NCI-H1930 (cell line): ENCODE results near the gene RSRC1.
"Not testable (repeated sequence)": the region's sequence is repeated elsewhere in the genome, so short reads cannot be mapped to it uniquely, and the experiment has no call there.

Experiments
- DNase-seq, 2 experiments: peaks; one replicate each; lab custom pipeline; 2025; lab: John Stamatoyannopoulos, UW

RSRC1 gene

DNA sequence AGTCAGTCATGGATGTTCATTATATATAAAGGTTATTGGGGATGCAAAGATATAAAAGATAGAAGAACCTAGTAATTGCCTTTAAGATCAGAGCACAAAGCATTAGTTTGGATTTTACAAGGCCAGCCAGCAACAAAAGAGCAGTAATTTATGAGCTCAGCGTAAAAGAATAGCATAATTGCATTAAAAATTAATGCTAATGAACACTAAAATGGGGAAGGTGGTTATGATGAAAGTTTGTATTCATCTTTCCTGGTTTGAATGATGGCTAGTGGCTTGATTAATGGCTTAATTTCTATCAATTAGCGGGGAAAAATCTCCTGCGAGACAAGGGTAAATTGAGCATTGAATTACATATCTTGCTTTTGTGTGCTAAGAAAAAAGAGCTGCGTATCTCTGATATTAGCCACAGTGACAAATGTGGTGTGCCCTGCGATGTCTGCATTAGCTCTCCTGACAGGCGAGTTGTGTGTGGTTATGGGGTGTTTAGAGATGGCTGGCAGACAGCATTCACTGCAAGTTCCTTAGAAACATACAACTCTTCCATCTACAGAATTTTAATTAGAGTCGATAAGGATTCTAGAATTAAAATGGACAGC, 418.3 kb downstream of the RSRC1 start:
- DNase-seq, result no peak

DNA sequence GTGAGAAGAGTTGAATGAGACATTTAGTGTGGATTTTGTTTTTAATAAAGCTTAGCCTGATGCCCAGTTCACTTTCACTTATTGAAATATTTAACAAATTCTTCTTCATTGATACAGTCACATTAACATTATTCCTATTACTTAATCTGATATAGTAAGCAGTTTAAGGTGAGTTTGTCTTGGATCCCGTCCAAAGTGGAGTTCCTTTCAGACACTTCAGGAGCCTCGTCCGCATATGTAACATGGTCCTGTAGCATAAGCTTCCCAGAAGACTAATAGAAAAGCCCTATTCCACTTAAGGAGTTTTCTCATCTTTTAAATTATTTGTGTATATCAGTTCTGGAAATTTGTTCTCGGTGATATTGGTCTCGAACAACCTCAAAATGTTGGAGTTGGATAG, 421.4 kb downstream of the RSRC1 start:
- DNase-seq, result no peak

DNA sequence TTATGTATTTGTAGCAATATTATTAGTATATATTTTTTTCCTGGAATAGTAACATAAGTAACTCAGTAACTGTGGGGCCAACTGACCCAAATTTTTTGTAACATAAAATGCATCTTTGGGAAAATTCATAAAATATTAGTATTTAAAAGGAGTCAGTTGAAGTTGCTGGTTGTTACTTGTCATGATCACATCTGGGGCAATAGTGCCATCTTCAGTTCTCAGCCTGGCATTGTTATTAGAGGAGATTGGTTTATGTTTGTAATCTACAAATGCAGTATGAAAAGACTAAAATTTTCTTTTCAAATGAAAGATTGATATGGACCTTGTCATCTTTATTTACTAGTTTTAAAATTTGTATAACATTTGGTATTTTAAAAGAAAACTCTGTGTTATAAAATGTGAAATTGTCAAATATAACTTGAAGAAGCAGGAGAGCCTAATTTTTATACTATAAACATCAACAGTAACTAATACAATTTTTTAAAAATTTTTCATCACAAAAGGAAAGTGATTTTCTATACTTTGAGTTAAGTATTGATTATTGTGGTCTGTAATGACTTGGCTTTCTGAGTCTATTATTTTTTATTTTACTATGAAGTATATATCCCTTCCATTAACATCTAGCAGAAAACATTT, 422.3 kb downstream of the RSRC1 start:
- DNase-seq, result peak in 1 of 2 experiments; percentile 17

DNA sequence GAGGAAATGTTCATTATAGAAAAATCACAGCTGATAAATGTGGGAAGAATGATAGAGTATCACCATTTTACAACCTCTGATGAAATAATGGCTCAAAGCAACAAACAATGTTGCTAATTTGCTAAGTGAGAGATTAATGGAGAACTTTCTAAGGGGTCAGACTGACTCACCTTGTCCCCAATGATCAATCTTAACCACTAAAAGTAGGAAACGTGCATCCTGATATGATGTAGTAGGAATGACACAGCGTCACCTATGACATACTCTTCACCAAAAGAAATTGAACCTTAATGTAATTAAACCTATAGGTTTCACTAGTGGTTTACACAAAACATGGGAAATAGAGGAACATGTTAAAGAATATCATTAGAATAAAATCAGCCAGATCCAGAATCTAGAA, 426.0 kb downstream of the RSRC1 start:
- no peak for DNase-seq

DNA sequence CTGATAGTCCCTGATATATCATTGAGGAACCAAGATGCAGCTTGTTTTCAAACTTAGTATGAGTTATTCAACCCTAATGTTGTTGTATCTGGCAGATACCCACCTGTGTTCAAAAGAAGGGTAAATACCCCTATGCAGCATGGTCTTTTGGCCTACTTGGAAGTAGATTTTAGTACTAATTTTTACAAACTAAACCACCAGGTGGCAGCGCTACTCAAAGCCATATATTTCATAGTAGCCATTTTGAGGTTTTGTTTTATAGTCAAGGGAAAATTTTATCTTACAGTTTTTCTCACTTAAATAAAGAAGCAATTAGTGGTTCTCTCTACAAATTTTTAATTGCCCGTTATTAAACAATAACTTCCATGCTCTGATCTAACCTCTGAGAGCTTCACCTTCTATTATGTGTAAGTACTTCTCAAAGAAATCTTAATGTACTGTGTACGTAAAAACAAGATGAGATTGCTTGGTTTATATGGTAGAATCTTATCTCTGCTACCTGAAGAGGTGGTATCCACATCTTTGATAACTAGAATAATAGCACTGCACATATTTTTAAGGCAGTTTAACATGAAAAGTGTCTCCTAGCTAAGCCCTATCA, 429.6 kb downstream of the RSRC1 start:
- DNase-seq, result peak; percentile 16 to 25

DNA sequence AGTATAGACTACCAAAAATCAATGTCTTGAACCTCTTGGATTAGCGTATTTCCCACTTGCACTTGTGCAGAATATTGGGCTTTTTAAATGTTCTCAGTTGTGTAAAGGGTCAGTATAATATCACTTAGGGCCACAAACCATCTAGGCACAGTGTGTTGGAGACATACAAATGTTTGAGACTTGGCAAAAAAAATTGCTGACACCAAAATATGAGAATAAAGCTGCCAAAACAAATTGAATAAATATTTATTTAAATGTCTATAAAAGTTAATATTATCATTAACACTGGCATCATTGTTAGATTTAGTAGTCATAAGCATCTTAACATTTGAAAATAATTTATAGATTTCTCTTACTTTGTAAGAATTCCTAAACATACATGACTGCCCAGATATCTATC, 430.2 kb downstream of the RSRC1 start:
- DNase-seq, result no peak

DNA sequence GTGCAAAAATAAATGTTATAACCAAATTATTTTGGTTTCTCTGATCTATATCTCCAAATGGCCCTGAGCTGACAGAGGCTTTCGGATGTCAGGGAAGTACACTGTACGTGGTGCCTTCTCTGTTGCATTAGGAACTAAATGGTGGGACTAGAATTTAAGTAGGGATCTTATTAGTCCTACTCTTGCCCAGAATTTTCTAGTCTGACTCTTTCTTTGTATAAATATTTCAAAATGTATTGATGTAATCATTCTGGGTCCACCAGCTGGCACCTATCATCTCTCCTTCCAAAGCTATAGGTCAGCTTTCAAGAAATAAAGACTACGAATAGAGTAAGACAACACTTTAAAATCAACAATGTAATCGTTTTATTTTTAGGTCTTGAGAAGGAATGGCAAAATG, 438.8 kb downstream of the RSRC1 start:
- no peak for DNase-seq

DNA sequence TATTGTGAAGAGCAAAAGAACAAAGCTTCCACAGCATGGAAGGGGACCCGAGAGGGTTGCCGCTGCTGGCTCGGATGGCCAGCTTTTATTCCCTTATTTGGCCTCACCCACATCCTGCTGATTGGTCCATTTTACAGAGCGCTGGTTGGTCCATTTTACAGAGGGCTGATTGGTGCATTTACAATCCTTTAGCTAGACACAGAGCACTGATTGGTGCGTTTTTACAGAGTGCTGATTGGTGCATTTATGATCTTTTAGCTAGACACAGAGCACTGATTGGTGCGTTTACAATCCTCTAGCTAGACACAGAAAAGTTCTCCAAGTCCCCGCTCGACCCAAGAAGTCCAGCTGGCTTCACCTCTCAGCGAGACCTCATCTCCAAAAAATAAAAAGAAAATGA, 440.0 kb downstream of the RSRC1 start:
- not testable (repeated sequence) for DNase-seq

DNA sequence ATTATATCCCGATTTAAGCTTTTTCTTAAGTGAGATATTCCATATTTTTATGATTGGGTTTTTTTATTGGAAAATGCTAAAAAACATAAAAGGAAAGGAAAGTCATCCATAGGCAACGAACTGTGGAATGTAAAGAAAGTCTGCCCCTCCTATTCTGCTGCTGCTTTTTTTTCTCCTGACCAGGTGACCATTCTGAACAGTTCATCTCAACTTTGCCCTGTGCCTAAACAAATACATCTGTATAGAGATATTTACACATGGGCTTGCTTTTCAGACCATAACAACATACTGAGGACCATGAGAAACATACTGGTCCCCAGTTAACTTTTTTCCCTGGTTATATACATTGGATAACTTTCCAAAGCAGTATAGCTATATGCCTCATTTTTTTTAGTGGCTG, 442.2 kb downstream of the RSRC1 start:
- DNase-seq, result no peak

DNA sequence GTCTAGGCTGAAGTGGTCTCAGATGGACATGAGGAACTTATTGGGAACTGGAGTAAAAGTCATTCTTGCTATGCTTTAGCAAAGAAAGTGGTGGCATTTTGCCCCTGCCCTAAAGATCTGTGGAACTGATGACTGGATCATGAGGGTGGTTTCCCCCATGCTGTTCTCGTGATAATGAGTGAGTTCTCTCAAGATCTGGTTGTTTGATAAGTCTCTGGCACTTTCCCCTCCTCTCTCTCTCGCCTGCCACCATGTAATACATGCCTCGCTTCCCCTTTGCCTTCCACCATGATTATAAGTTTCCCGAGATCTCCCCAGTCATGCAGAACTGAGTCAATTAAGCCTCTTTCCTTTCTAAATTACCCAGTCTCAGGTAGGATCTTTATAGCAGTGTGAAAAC, 449.6 kb downstream of the RSRC1 start:
- DNase-seq, result no peak

DNA sequence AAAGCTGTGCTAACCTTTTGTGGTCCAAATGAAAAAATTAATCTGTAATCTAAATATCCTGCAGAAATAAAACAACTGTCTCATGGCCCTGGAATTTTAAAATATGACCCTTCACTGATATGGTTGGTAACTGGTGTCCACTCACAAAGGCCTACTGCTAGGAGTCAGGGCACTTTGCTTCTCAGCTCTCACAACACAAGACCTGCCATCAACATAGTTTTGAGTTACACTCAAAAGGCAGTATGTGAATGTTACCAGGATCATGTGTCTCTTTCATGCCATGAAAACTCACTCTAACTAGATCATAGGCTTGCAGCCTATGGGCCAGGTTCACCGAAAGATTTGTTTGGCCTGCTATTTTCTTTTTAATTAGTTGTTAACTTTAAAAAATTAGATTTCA, 451.1 kb downstream of the RSRC1 start:
- DNase-seq, result no peak

DNA sequence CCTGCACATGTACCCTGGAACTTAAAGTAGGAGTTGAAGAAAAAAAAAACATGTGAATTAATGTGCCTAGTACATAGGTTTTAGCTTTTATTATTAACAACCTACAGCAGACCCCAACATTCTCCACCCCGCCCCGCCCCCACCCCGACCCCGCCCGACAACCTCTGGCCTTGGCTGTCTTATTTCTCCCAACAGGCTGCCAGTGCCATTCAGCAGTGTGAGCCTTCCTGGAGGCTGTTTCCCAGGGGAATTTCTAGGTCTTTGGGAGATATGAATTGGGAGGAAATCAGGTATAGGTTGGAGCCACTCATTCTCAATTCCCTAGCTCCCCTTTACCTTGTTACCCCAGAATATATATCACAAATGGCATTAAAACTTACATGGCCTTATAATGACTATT, 452.8 kb downstream of the RSRC1 start:
- no peak for DNase-seq

DNA sequence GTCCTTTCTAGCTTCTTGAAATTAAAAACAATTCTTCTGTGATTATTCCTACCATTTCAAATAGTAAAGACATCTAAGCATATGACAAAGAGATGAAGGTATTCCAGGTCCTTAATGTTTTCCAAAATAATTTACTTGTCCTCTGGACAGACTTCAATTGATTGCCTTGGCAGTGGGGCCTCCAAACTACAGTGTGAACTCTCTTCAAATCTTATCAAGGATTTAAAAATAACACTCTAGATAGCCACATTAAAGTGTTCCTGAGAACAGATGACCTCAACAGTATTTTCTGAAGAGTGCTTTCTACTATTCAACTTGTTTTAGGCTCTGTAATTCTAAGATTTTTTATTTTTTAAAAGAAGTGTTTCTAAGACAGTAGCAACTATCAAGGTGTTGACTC, 453.2 kb downstream of the RSRC1 start:
- DNase-seq, result no peak

DNA sequence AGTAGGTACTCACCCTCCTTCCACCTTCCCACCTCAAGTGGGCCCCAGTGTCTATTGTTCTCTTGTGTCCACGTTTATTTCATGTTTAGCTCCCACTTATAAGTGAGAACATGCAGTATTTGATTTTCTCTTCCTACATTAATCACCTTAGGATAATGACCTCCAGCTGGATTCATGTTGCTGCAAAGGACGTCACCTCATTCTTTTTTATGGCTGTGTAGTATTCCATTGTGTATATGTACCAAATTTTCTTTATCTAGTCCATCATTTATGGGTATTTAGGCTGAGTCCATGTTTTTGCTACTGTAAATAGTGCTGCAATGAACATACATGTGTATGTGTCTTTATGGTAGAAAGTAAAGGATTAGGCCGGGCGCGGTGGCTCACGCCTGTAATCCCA, 455.2 kb downstream of the RSRC1 start:
- DNase-seq, result no peak

DNA sequence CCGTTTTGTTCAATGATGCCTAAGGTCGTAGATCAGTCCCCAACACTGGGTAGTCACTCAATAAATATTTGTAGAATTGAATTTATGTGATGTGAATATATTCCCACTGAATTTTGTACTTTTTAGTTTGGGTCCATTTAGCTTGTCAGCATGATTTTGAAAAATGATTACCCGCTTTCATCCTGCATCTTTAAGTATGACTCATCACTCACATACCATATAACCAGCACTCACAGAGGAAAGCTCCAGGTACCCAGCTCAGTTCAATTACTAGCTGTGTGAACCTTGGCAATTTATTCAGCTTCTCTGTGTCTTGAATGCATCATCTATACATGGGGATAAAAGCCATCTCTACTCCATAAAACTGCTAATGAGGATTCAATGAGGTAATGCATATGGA, 458.9 kb downstream of the RSRC1 start:
- DNase-seq, result no peak

DNA sequence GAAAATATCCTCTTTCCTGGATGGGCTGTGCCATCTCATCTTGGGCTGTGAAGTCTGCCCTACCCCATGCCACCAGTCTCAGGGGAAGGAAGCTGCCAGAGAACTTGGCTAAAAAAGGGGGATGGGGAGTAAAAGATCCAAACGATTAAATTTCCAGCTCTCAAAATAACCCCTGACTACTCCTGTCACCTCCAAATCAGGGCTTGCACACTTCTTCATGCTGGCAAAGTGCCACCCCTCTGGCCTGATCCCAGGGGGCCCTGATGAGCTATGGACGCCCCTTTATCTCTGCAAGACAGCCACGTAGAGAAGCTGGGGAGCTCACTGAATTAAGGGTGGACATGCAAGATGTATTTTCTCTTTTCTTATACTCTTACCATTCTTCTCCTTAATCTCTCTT, 459.9 kb downstream of the RSRC1 start:
- no peak for DNase-seq

DNA sequence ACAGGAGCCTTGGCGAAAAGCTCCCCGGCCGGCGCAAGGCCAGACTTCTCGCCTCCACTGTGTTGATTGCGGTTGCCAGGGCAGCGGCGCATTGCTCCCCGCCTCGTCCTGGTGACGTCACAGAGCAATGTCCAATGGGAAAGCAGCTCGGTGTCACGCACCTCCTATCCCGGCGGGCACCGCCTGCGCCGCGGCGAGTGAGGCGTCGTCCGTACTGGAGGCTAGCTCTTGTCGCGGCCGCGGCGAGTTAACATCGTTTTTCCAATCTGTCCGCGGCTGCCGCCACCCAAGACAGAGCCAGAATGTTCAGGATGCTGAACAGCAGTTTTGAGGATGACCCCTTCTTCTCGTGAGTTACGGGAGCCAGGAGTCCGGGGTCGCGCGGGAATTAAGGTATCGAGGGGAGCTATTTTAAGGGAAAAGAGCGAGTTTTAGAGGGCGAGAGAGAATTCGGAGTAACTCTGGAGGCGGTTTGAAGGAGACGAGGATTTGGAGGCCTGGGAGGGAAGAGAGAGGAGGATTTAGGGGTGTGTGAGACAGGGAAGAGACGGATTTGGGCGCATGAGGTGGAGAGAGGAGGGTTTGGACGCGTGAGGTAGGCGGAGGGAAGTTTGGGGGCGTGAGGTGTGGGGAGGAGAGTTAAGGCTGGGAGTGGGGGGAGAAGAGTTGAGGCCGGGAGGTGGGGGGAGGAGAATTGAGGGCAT, 461.3 kb downstream of the RSRC1 start, which contains the start of gene MLF1:
TSS of gene MLF1 (plus strand) at position 196 of the 704 bp plus-strand sequence. CDS start at position 303, 107 bp downstream.
- DNase-seq, result peak; percentile 92 to 93

DNA sequence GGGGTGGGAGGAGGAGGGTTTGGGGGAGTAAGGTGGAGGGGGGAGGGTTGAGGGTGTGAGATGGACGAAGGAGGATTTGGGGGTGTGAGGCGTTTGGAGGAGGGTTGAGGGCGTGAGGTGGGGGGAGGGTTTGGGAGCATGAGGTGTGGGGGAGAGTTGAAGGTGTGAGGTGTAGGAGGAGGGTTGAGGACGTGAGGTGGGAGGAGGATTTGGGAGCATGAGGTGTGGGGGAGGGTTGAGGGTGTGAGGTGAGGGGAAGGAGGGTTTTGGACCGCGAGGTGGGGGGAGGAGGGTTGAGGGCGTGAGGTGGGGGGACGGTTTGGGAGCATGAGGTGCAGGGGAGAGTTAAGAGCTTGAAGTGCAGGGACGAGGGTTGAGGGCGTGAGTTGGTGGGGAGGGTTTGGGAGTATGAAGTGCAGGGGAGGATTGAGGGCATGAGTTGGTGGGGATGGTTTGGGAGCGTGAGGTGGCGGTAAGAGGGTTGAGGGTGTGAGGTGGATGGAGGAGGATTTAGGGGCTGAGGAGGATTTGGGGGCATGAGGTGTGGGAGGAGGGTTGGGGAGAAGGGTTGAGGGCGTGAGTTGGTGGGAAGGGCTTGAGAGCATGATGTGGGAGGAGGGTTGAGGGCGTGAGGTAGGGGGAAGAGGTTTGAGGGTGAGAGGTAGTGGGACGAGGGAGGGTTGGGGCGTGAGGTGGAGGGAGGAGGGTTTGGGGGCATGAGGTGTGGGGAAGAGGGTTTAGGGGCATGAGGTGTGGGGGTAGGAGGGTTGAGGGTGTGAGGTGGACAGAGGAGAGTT, 462.3 kb downstream of the RSRC1 start:
- DNase-seq, result no peak

DNA sequence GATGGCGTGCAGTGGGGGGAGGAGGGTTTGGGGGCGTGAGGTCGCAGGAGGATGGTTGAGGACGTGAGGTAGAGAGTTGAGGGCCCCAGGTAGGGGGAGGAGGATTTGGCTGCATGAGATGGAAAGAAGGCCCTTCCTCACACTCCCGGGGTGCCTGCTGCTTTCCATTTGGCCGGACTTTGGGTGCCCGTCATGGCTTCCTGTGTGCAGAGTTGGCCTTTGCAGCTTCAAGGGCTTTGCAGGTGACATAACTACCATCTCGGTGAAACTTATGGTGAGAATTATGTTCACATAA, 462.8 kb downstream of the RSRC1 start:
- DNase-seq, result no peak

DNA sequence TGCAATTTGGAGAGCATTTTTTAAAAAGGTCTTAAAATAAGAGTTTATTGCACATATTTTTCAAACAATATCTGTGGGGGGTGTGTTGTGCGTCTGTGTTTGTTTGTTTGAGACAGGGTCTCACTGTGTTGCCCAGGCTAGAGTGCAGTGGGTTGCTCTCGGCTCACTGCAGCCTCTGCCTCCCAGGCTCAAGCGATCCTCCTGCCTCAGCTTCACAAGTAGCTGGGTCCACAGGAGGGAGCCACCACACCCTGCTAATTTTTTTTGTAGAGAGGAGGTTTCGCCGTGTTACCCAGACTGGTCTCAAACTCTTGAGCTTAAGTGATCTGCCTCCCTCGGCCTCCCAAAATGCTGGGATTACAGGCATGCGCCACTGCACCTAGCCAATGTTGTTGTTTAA, 463.8 kb downstream of the RSRC1 start:
- DNase-seq, result no peak

DNA sequence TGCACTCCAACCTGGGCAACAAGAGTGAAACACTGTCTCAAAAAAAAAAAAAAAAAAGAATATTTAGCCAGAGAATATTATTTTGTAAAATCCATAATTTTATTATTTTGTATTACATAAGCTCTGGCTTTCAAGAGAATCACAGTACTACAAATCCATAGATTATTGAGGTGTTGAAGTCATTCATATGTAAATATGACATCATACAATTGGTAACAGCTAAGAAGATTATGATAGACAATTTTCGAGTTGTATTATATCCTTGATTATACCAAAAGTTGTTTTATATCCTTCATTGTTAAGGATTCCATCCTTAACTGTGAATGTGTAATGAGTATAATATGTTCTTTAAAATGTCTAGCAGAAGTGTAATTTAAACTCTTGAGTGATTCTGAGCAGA, 464.8 kb downstream of the RSRC1 start:
- DNase-seq, result no peak

DNA sequence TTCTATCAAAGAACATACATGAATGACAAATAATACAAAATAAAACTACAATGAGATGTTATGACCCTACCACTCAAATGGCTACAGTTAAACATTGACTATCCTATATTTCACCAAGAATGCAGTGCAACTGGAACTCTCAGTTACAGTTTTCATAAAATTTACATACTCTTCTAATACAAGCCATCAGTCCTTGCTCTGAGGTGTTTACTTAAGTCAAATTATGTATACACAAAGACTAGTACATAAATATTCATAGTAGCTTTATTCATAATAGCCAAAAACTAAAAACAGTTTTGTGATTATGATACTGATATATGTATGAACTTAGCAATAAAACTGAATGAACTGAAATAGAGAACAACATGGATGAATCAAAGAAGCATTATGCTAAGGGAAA, 480.3 kb downstream of the RSRC1 start:
- no peak for DNase-seq
